ENCODE data around the gene C16orf74.

DNA sequence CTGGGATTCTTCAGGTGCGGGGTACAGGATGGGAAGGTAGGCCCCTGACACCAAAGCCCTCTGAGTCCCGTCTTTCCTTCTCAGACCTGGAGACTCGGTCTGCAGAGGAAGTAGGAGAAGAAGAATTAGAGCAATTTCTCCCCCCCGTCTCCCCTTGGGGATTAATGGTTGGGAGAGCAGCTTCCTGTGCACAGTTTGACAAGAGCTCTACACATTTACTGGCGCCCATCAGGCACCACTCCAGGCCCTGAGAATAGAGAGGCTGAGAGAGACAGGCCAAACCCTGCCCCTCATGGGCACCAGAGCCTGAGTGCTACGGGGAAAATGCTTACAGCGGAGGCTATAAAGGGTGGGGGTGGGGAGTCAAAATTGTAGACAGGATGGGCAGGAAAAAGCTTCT, 3.5 kb upstream of the C16orf74 start:
- TF ChIP-seq, protein P1, sequence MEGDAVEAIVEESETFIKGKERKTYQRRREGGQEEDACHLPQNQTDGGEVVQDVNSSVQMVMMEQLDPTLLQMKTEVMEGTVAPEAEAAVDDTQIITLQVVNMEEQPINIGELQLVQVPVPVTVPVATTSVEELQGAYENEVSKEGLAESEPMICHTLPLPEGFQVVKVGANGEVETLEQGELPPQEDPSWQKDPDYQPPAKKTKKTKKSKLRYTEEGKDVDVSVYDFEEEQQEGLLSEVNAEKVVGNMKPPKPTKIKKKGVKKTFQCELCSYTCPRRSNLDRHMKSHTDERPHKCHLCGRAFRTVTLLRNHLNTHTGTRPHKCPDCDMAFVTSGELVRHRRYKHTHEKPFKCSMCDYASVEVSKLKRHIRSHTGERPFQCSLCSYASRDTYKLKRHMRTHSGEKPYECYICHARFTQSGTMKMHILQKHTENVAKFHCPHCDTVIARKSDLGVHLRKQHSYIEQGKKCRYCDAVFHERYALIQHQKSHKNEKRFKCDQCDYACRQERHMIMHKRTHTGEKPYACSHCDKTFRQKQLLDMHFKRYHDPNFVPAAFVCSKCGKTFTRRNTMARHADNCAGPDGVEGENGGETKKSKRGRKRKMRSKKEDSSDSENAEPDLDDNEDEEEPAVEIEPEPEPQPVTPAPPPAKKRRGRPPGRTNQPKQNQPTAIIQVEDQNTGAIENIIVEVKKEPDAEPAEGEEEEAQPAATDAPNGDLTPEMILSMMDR (IDR thresholded peaks at IDR 0.05): no peak
- TF ChIP-seq POLR2A (IDR thresholded peaks at IDR 0.05): no peak

Data from ovary (tissue), 3 donors.